H1 (cell line): ENCODE data around the gene TMEM63A. TPM values are rescaled to one million over a fixed set of nuclear protein-coding genes. Genes with fewer than 3 reads are reported as not detected.

Experiments used
- CTCF ChIA-PET: fragments of 300-600 bp; sonication (Branson Sonifier 250); formaldehyde crosslinking; loops from one replicate; lab custom pipeline; 2021; ENCODE audit not compliant: partially characterized antibody; lab: Charles Lee
- POLR2A ChIA-PET: fragments of 300-600 bp; sonication (Branson Sonifier 250); formaldehyde crosslinking; loops from one replicate; lab custom pipeline; 2021; ENCODE audit warnings: inconsistent platforms; ENCODE audit not compliant: partially characterized antibody; lab: Charles Lee
- DNase-seq, 2 experiments: peaks; one replicate each; pipeline versions ENCODE4 v3.0.0 to v3.0.0-alpha.2; 2010 to 2022; ENCODE audit warnings: low spot score in 2 of 2, low read depth in 1 of 2, mixed read lengths in 1 of 2
- FAIRE-seq: peaks from 2 replicates; lab custom pipeline; 2011; peaks lifted over from hg19 to GRCh38; lab: Jason Lieb, UNC
- H2AFZ ChIP-seq: 2 replicates; pipeline ENCODE4 v1.8.1; 2012; ENCODE audit warnings: low read length, inconsistent platforms
- H2AK5ac ChIP-seq: 2 replicates; pipeline ENCODE4 v1.6.1; 2013; ENCODE audit warnings: low read depth, low read length
- H2BK120ac ChIP-seq: replicated peaks from 2 replicates; pipeline ENCODE3; 2013; ENCODE audit warnings: low read depth, low read length, inconsistent platforms
- H2BK12ac ChIP-seq: 2 replicates; pipeline ENCODE4 v1.6.1; 2013; ENCODE audit warnings: low read depth, low read length
- H2BK15ac ChIP-seq: 2 replicates; pipeline ENCODE4 v1.6.1; 2013; ENCODE audit warnings: low read length
- H2BK20ac ChIP-seq: 2 replicates; pipeline ENCODE4 v1.6.1; 2013; ENCODE audit warnings: low read length
- H2BK5ac ChIP-seq: 2 replicates; pipeline ENCODE4 v1.6.1; 2013; ENCODE audit warnings: low read depth, low read length
- H3K14ac ChIP-seq: 2 replicates; pipeline ENCODE4 v1.6.1; 2013; ENCODE audit warnings: inconsistent platforms; ENCODE audit not compliant: insufficient read length
- H3K18ac ChIP-seq: 2 replicates; pipeline ENCODE4 v1.6.1; 2013; ENCODE audit warnings: low read length; ENCODE audit errors: extremely low read depth
- H3K23ac ChIP-seq: 2 replicates; pipeline ENCODE4 v1.6.1; 2013; ENCODE audit warnings: inconsistent platforms; ENCODE audit not compliant: insufficient read length
- H3K23me2 ChIP-seq: 2 replicates; pipeline ENCODE4 v1.6.1; 2013; ENCODE audit warnings: low read depth, low read length
- H3K27ac ChIP-seq: 2 replicates; pipeline ENCODE4 v1.6.1; 2011; ENCODE audit warnings: low read depth, low read length, inconsistent platforms
- H3K27me3 ChIP-seq, 4 experiments: replicated peaks in 1 of 4; 1 replicate in 1 of 4; 2 replicates in 3 of 4; pipeline versions ENCODE4 v1.6.1 to v1.8.1; 2011 to 2013; ENCODE audit warnings: low read length in 3 of 4, mild to moderate bottlenecking in 3 of 4, inconsistent platforms in 2 of 4, mixed read lengths in 2 of 4, moderate library complexity in 1 of 4; ENCODE audit not compliant: control insufficient read depth in 3 of 4, insufficient read depth in 3 of 4; ENCODE audit errors: extremely low read depth in 1 of 4
- H3K36me3 ChIP-seq, 4 experiments: 2 replicates each; pipeline versions ENCODE4 v1.6.1 to v1.8.1; 2011 to 2013; ENCODE audit warnings: mild to moderate bottlenecking in 4 of 4, low read length in 3 of 4, moderate library complexity in 2 of 4, control low read depth in 1 of 4, inconsistent platforms in 1 of 4; ENCODE audit not compliant: insufficient read depth in 4 of 4, control insufficient read depth in 2 of 4
- H3K4ac ChIP-seq: replicated peaks from 2 replicates; pipeline ENCODE3; 2013; ENCODE audit warnings: low read length, low read depth, mixed read lengths, inconsistent platforms; ENCODE audit not compliant: insufficient read length
- H3K4me1 ChIP-seq, 4 experiments: replicated peaks in 1 of 4; 1 replicate in 1 of 4; 2 replicates in 3 of 4; pipeline versions ENCODE4 v1.6.1 to v1.8.1; 2011 to 2013; ENCODE audit warnings: low read length in 3 of 4, inconsistent platforms in 2 of 4, mixed read lengths in 1 of 4; ENCODE audit not compliant: insufficient read depth in 4 of 4, control insufficient read depth in 3 of 4
- H3K4me2 ChIP-seq, 2 experiments: 2 replicates each; pipeline versions ENCODE4 v1.6.1 to v1.8.1; 2011 to 2013; ENCODE audit warnings: low read depth in 2 of 2, low read length in 2 of 2, control low read depth in 1 of 2, inconsistent platforms in 1 of 2, mild to moderate bottlenecking in 1 of 2; ENCODE audit not compliant: insufficient read depth in 1 of 2
- H3K4me3 ChIP-seq, 4 experiments: fragments of 200-600, 300-600 bp in 1 of 4; sonication (generic), shearing (Covaris generic), sonication (Bioruptor Twin) in 1 of 4; 2 replicates each; pipeline versions ENCODE4 v1.5.1 to v1.8.1; 2011 to 2016; ENCODE audit warnings: low read length in 4 of 4, low read depth in 3 of 4, control low read depth in 2 of 4, inconsistent platforms in 2 of 4, mild to moderate bottlenecking in 2 of 4, mixed read lengths in 1 of 4, moderate library complexity in 1 of 4; ENCODE audit not compliant: insufficient read depth in 2 of 4; ENCODE audit errors: extremely low read depth in 1 of 4
- H3K56ac ChIP-seq: replicated peaks from 2 replicates; pipeline ENCODE3; 2013; ENCODE audit warnings: low read depth, mild to moderate bottlenecking, mixed read lengths, low read length, inconsistent platforms; ENCODE audit not compliant: insufficient read length
- H3K79me1 ChIP-seq: 2 replicates; pipeline ENCODE4 v1.6.1; 2013; ENCODE audit warnings: low read depth, low read length, control low read depth
- H3K79me2 ChIP-seq, 2 experiments: 2 replicates each; pipeline versions ENCODE4 v1.6.1 to v1.8.1; 2012 to 2013; ENCODE audit warnings: low read length in 2 of 2, mild to moderate bottlenecking in 2 of 2, inconsistent platforms in 1 of 2; ENCODE audit not compliant: insufficient read depth in 2 of 2, control insufficient read depth in 1 of 2
- H3K9ac ChIP-seq, 4 experiments: replicated peaks in 1 of 4; 1 replicate in 1 of 4; 2 replicates in 3 of 4; pipeline versions ENCODE4 v1.6.1 to v1.8.1; 2011 to 2013; ENCODE audit warnings: low read depth in 3 of 4, low read length in 3 of 4, control low read depth in 2 of 4, mild to moderate bottlenecking in 2 of 4, moderate library complexity in 2 of 4, inconsistent platforms in 1 of 4; ENCODE audit errors: extremely low read depth in 1 of 4
- H3K9me3 ChIP-seq, 2 experiments: 2 replicates each; pipeline versions ENCODE4 v1.6.1 to v1.8.1; 2012 to 2013; ENCODE audit warnings: mild to moderate bottlenecking in 2 of 2, moderate library complexity in 2 of 2, control low read depth in 1 of 2, inconsistent platforms in 1 of 2, low read depth in 1 of 2, low read length in 1 of 2, mixed read lengths in 1 of 2; ENCODE audit not compliant: insufficient read depth in 2 of 2
- H4K20me1 ChIP-seq, 2 experiments: replicated peaks in 1 of 2; 2 replicates each; pipeline versions ENCODE3 to v1.8.1; 2011 to 2013; ENCODE audit warnings: inconsistent platforms in 2 of 2, low read length in 2 of 2, mild to moderate bottlenecking in 1 of 2; ENCODE audit not compliant: insufficient read depth in 2 of 2, control insufficient read depth in 1 of 2
- H4K5ac ChIP-seq: 2 replicates; pipeline ENCODE4 v1.6.1; 2013; ENCODE audit warnings: low read length, low read depth, mixed read lengths, inconsistent platforms; ENCODE audit not compliant: insufficient read length
- H4K8ac ChIP-seq: 2 replicates; pipeline ENCODE4 v1.8.0; 2013; ENCODE audit warnings: mild to moderate bottlenecking, moderate library complexity, low read length, inconsistent platforms; ENCODE audit not compliant: insufficient read depth; ENCODE audit errors: extremely low read depth
- H4K91ac ChIP-seq: replicated peaks from 2 replicates; pipeline ENCODE3; 2013; ENCODE audit warnings: low read length, mixed read lengths, inconsistent platforms; ENCODE audit not compliant: insufficient read length
- KDM5A ChIP-seq: fragments of 200-600 bp; IDR thresholded peaks from 2 replicates; pipeline ENCODE4 v1.7.1; 2012; ENCODE audit warnings: mild to moderate bottlenecking, low read length, inconsistent platforms, mixed read lengths
- WGBS, 2 experiments: shearing (Covaris generic) in 1 of 2; methylation state at CpG; one replicate each; pipeline versions ENCODE4 v1.1.6 to v1.1.7; 2013 to 2015; ENCODE audit warnings: low lambda C conversion rate in 2 of 2, mixed read lengths in 2 of 2, inconsistent platforms in 1 of 2, low coverage in 1 of 2, missing lambda C conversion rate in 1 of 2; ENCODE audit not compliant: insufficient replicate concordance in 2 of 2, insufficient coverage in 1 of 2, insufficient read length in 1 of 2; ENCODE audit errors: extremely low coverage in 1 of 2, missing lambda C conversion rate in 1 of 2; 5-methylcytosine and 5-hydroxymethylcytosine counted together
- polyA plus RNA-seq, 7 experiments: library from polyadenylated mRNA; depleted of rRNA in 3 of 7; stranded (reverse) in 5 of 7; unstranded in 2 of 7; fragments of >200 nt in 5 of 7; fragments of 200-250 nt in 2 of 7; gene quantifications; 1 replicate in 5 of 7; 2 replicates in 1 of 7; 4 replicates in 1 of 7; pipeline versions ENCODE4 v1.2.1 to v1.2.3, GENCODE V29; 2011 to 2013; ENCODE audit warnings: missing spikeins in 2 of 7, mixed read lengths in 2 of 7
- total RNA-seq: library from RNA; stranded (reverse); fragmentation: NEBNext Ultra II Directional; extraction: Animal tissue kit (Norgen Biotek cat#: 25700); gene quantifications from 2 replicates; pipeline ENCODE4 v1.2.1, GENCODE V29; 2021
- TF ChIP-seq, protein P1 (sequence below): IDR thresholded peaks from 2 replicates; pipeline ENCODE4 v1.6.1; 2012; ENCODE audit warnings: inconsistent platforms
- TF ChIP-seq, protein P2 (sequence below): IDR thresholded peaks from 2 replicates; pipeline ENCODE4 v1.6.1; 2012; ENCODE audit warnings: inconsistent platforms

The TMEM63A gene
- total and polyA plus RNA-seq, 2 of the 8 experiments (the other 6 are each of a cell fraction or from before 2014, with no cell fraction given) = 26.1 to 55.4 TPM

DNA sequence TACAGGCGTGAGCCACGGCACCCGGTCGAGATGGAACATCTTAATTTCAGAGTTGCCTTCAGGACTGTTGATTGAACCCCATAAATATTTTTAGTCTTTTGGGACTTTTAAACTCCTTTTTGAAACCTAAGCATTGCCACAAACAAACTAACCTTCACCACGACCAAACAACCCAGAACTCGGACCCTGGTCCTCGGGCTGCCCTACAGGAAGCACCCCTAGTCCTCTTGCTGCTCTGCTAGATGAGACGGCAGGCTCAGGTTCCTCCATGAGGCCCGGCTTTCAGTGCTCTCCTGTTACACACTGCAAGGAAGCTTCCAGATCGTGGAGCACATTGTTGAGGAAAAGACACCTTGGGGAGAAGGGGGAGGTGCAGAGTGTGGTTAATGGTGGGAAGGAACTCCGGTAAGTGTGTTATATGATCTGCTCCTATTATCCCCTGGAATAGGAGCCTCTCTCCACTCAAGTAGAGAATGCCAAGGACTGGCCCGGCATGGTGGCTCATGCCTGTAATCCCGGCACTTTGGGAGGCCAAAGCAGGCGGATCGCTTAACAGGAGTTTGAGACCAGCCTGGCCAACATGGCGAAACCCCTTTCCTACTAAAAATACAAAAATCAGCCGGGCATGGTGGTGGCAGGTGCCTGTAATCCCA, 66.5 kb downstream of the TMEM63A start:
- no peak overlapping the region for H2BK15ac ChIP-seq
- no peak overlapping the region for H2BK120ac ChIP-seq
- H4K20me1 ChIP-seq = peaks cover 0 to 2% of the 10 kb centered on the region in 2 experiments
- H2BK5ac ChIP-seq = no peak overlapping the region
- H3K9me3 ChIP-seq = no peaks in the 10 kb centered on the region
- CTCF ChIA-PET = interaction anchor here (1.0 to 3.5 kb wide), 6 partner anchors 9 to 340 kb away, joined by 3 to 12 read pairs (median 4); no protein-coding TSS in a partner anchor
- H4K5ac ChIP-seq = no peak overlapping the region
- H3K4ac ChIP-seq = no peak overlapping the region
- no peak overlapping the region for H3K18ac ChIP-seq
- H3K4me1 ChIP-seq = peaks cover 18 to 45% (median 31%) of the 10 kb centered on the region in 4 experiments
- no peak overlapping the region for H3K27ac ChIP-seq
- H3K4me2 ChIP-seq = no peak overlapping the region
- no peak overlapping the region for H3K14ac ChIP-seq
- TF ChIP-seq, protein P1, sequence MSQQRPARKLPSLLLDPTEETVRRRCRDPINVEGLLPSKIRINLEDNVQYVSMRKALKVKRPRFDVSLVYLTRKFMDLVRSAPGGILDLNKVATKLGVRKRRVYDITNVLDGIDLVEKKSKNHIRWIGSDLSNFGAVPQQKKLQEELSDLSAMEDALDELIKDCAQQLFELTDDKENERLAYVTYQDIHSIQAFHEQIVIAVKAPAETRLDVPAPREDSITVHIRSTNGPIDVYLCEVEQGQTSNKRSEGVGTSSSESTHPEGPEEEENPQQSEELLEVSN = peak; percentile 44
- no peak for TF ChIP-seq KDM5A
- TF ChIP-seq, protein P2, sequence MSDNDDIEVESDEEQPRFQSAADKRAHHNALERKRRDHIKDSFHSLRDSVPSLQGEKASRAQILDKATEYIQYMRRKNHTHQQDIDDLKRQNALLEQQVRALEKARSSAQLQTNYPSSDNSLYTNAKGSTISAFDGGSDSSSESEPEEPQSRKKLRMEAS = peak; percentile 42; the same call in 1 of the 2 replicates
- peaks cover 13% of the 10 kb centered on the region for H3K79me1 ChIP-seq
- POLR2A ChIA-PET = interaction anchor here (0.9 to 13.3 kb wide), 5 partner anchors 10 to 331 kb away, joined by 3 to 166 read pairs (median 4); partner anchors contain the start of gene SRP9
- H2AFZ ChIP-seq = no peak overlapping the region
- H3K56ac ChIP-seq = no peak overlapping the region
- no peak overlapping the region for H3K23ac ChIP-seq
- no peak overlapping the region for H4K8ac ChIP-seq
- no peak overlapping the region for H4K91ac ChIP-seq
- 85% methylated on average over 17 of the region's 17 CpGs; no CpG with 5 or more reads in 1 of the 2 experiments for WGBS, 2 experiments
- H2BK20ac ChIP-seq = no peak overlapping the region
- H2AK5ac ChIP-seq = no peak overlapping the region
- peaks cover 4% of the 10 kb centered on the region; the same call in 1 of the 2 replicates for H3K23me2 ChIP-seq
- H3K36me3 ChIP-seq = no peaks in the 10 kb centered on the region
- no peak for FAIRE-seq
- H3K9ac ChIP-seq = no peak overlapping the region
- H3K27me3 ChIP-seq = 0 out of 7 replicates have a peak, but pooled peaks cover 0 to 4% (median 0%) of the 10 kb centered on the region in 4 experiments
- H3K79me2 ChIP-seq = peaks cover 0 to 27% of the 10 kb centered on the region in 2 experiments; a peak in 1 of 4 replicates
- no peak overlapping the region for H3K4me3 ChIP-seq
- no peak for DNase-seq
- no peak overlapping the region for H2BK12ac ChIP-seq
